ENCODE results near the gene CNTNAP2.
"Not testable (repeated sequence)": the region's sequence is repeated elsewhere in the genome, so short reads cannot be mapped to it uniquely, and the experiment has no call there.

Gene CNTNAP2

DNA sequence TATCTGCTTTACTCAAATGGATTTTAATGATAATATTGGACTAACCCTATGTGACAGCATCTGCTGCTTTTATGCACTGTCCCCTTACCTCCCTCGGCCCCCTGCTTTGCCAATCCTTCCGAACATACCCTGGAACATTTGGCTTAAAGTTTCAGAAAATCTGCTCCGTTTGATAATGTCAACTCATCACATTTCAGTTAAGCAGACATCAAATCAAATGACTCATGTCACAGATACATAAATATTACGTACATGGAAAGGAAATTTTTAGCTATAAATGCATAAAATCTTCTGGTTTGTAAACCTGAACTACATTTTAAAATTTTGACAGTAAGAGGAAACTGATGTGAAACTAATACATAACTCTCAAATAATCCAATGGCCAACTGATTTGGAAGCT is 98.2 kb downstream of the CNTNAP2 start:
- no peak overlapping the region for H3K4me3 ChIP-seq (ENCODE audit: low read depth, low read length)
- H3K36me3 ChIP-seq (ENCODE audit: insufficient read depth, low read length): no peaks in the 10 kb centered on the region
- no peaks in the 10 kb centered on the region for H3K27me3 ChIP-seq (ENCODE audit: insufficient read depth, low read length)
- H2AFZ ChIP-seq (ENCODE audit: low read length, unreplicated experiment): no peak overlapping the region
- H3K27ac ChIP-seq (ENCODE audit: low read depth, low read length): no peak overlapping the region
- no peaks in the 10 kb centered on the region for H3K79me2 ChIP-seq (ENCODE audit: control insufficient read depth, insufficient read depth, low read length, unreplicated experiment)
- no peaks in the 10 kb centered on the region for H3K4me1 ChIP-seq (ENCODE audit: control insufficient read depth, insufficient read depth, low read length, unreplicated experiment)

DNA sequence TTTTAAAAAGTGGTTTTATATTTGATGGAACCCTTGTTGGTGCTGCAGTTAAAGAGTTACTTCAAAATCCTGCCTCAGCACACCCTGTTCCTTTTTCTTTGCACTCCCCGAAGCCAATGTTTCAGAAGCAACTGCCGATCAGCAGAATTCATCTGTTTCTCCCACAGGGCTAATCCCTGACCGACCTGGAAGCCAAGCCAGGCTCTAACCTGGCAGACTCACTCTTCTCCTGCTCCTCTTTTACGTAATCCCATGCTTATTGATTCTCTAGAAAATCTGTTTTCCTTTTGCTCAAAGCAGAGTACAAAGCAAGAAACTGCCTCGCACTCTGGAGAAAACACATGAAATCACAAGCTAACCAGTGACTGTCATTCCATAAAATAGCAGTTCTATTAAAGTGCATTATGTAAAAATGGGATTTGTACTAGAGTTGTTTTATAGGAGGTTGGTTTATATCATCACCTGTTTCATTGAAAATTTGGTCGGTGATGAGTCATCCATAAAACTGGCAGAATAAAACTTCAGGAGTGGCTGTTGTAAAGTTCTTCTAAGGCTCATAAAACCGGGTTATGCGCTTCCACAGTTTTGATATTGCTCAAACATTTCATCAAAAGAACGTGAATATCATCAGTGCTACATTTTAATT is 99.9 kb downstream of the CNTNAP2 start:
- Histone ChIP-seq H3K27ac (ENCODE audit: low read depth, low read length) (no peak overlapping the region), H3K4me3 (ENCODE audit: low read depth, low read length) (no peak overlapping the region), H3K79me2 (ENCODE audit: control insufficient read depth, insufficient read depth, low read length, unreplicated experiment) (no peaks in the 10 kb centered on the region), H2AFZ (ENCODE audit: low read length, unreplicated experiment) (no peak overlapping the region), H3K27me3 (ENCODE audit: insufficient read depth, low read length) (no peaks in the 10 kb centered on the region), H3K36me3 (ENCODE audit: insufficient read depth, low read length) (no peaks in the 10 kb centered on the region), H3K4me1 (ENCODE audit: control insufficient read depth, insufficient read depth, low read length, unreplicated experiment) (no peaks in the 10 kb centered on the region)

DNA sequence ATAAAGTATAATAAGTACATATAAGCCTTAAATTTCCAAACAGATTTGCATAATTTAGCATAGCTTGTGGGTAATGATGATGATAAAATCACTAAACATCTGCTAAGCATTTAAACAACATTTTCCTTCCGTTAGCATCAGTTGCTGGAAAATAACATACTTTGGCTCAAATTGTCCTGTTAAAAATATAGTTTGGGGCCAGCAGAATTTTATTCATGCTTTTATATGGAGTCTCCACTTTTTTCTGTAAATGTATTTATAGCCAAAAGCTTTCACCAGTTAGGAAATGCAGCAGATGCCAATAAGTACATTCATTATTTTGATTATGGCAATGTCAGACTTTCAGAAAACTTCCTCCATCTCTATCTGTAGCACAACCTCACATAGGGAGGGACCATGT is 107.2 kb downstream of the CNTNAP2 start:
- Histone ChIP-seq H3K27ac (ENCODE audit: low read depth, low read length) (no peak overlapping the region), H3K36me3 (ENCODE audit: insufficient read depth, low read length) (no peaks in the 10 kb centered on the region), H3K4me3 (ENCODE audit: low read depth, low read length) (no peak overlapping the region), H3K79me2 (ENCODE audit: control insufficient read depth, insufficient read depth, low read length, unreplicated experiment) (no peaks in the 10 kb centered on the region), H3K4me1 (ENCODE audit: control insufficient read depth, insufficient read depth, low read length, unreplicated experiment) (no peaks in the 10 kb centered on the region), H3K27me3 (ENCODE audit: insufficient read depth, low read length) (no peaks in the 10 kb centered on the region), H2AFZ (ENCODE audit: low read length, unreplicated experiment) (no peak overlapping the region)

DNA sequence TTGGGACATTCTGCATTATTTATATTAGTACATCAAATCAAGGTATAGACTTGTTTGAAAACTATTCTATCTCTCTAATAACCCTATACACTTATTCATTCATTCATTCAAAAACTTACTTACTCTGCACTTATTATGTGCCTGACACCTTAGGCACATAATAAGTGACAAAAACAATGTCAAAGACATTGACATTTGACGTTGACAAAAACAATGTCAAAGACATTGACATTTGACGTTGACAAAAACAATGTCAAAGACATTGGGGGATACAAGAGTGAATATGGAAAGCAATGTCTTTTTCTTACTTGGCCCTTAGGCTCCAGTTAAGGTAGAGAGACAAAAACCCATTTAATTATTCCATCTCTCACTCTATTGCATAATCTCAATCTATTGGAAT is 116.0 kb downstream of the CNTNAP2 start:
- no peaks in the 10 kb centered on the region for H3K79me2 ChIP-seq (ENCODE audit: control insufficient read depth, insufficient read depth, low read length, unreplicated experiment)
- H3K4me3 ChIP-seq (ENCODE audit: low read depth, low read length): no peak overlapping the region
- no peaks in the 10 kb centered on the region for H3K27me3 ChIP-seq (ENCODE audit: insufficient read depth, low read length)
- no peaks in the 10 kb centered on the region for H3K36me3 ChIP-seq (ENCODE audit: insufficient read depth, low read length)
- no peaks in the 10 kb centered on the region for H3K4me1 ChIP-seq (ENCODE audit: control insufficient read depth, insufficient read depth, low read length, unreplicated experiment)
- H3K27ac ChIP-seq (ENCODE audit: low read depth, low read length): no peak overlapping the region
- no peak overlapping the region for H2AFZ ChIP-seq (ENCODE audit: low read length, unreplicated experiment)

DNA sequence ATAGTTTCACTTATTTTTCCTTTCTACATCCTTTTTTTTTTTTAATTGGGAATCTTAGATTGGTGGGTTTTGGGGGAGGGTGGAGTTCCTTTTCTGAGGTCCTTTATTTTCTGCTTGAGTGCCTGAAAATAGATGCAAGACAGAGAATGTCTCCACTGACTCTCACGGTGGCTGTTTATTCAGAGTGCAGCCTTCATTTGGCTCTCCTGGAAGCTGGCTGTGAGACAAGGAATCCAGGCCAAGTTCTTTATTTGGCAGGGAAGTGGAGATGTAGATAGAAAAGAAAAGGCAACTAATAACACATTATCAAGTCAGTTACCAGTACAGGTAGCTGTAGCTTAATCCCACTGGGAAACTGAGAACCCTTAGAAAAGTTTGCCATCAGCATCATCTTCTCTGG is 118.6 kb downstream of the CNTNAP2 start:
- no peak overlapping the region for H3K27ac ChIP-seq (ENCODE audit: low read depth, low read length)
- H3K4me1 ChIP-seq (ENCODE audit: control insufficient read depth, insufficient read depth, low read length, unreplicated experiment): no peaks in the 10 kb centered on the region
- no peak overlapping the region for H3K4me3 ChIP-seq (ENCODE audit: low read depth, low read length)
- no peaks in the 10 kb centered on the region for H3K36me3 ChIP-seq (ENCODE audit: insufficient read depth, low read length)
- H2AFZ ChIP-seq (ENCODE audit: low read length, unreplicated experiment): no peak overlapping the region
- H3K27me3 ChIP-seq (ENCODE audit: insufficient read depth, low read length): no peaks in the 10 kb centered on the region
- H3K79me2 ChIP-seq (ENCODE audit: control insufficient read depth, insufficient read depth, low read length, unreplicated experiment): no peaks in the 10 kb centered on the region

DNA sequence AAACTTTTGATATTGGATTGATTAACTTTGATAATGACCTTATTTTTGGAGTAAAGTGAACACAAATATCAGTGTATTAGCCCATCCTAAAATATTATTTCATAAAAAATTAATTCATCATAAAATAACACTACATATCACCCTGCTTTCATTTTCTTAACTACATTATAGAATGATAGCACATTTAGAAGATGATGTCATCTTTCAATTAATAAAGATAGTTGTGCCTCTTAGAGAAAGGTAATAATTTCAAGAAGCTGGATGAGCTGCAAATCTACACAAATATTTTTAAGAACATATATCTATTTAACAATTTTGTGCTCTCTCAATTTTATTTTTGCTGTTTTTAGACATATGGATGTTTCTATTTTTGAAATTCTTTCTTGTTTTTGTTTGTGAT is 126.1 kb downstream of the CNTNAP2 start:
- no peaks in the 10 kb centered on the region for H3K4me1 ChIP-seq (ENCODE audit: control insufficient read depth, insufficient read depth, low read length, unreplicated experiment)
- H3K4me3 ChIP-seq (ENCODE audit: low read depth, low read length): no peak overlapping the region
- no peaks in the 10 kb centered on the region for H3K36me3 ChIP-seq (ENCODE audit: insufficient read depth, low read length)
- H3K27me3 ChIP-seq (ENCODE audit: insufficient read depth, low read length): no peaks in the 10 kb centered on the region
- no peak overlapping the region for H3K27ac ChIP-seq (ENCODE audit: low read depth, low read length)
- no peak overlapping the region for H2AFZ ChIP-seq (ENCODE audit: low read length, unreplicated experiment)
- no peaks in the 10 kb centered on the region for H3K79me2 ChIP-seq (ENCODE audit: control insufficient read depth, insufficient read depth, low read length, unreplicated experiment)

DNA sequence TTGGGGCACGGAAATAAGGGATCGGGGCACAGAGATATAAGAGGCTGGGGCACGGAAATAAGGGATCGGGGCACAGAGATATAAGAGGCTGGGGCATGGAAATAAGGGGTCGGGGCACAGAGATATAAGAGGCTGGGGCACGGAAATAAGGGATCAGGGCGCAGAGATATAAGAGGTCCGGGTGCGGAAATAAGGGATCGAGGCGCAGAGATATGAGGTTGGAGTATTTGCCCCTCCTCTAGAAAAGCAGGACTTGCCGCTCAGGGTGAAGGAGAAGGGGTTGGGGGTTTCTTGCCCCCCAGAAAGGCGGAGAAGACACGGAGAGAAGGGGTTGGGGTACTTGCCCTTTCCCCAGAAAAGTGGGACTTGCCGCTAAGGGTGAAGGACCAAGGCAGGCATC is 131.4 kb downstream of the CNTNAP2 start:
- H3K79me2 ChIP-seq (ENCODE audit: control insufficient read depth, insufficient read depth, low read length, unreplicated experiment); H3K27me3 ChIP-seq (ENCODE audit: insufficient read depth, low read length); H3K4me3 ChIP-seq (ENCODE audit: low read depth, low read length); H3K36me3 ChIP-seq (ENCODE audit: insufficient read depth, low read length); H2AFZ ChIP-seq (ENCODE audit: low read length, unreplicated experiment); H3K27ac ChIP-seq (ENCODE audit: low read depth, low read length); H3K4me1 ChIP-seq (ENCODE audit: control insufficient read depth, insufficient read depth, low read length, unreplicated experiment): not testable (repeated sequence)

DNA sequence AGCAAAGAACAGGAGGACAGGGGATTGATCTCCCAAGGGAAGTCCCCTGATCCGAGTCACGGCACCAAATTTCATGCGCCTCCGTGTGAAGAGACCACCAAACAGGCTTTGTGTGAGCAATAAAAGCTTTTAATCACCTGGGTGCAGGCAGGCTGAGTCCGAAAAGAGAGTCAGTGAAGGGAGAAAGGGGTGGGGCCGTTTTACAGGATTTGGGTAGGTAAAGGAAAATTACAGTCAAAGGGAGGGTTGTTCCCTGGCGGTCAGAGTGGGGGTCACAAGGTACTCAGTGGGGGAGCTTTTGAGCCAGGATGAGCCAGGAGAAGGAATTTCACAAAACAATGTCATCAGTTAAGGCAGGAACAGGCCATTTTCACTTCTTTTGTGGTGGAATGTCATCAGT is 132.1 kb downstream of the CNTNAP2 start:
- H3K36me3 ChIP-seq (ENCODE audit: insufficient read depth, low read length); H3K4me1 ChIP-seq (ENCODE audit: control insufficient read depth, insufficient read depth, low read length, unreplicated experiment); H3K27me3 ChIP-seq (ENCODE audit: insufficient read depth, low read length); H2AFZ ChIP-seq (ENCODE audit: low read length, unreplicated experiment); H3K4me3 ChIP-seq (ENCODE audit: low read depth, low read length); H3K79me2 ChIP-seq (ENCODE audit: control insufficient read depth, insufficient read depth, low read length, unreplicated experiment); H3K27ac ChIP-seq (ENCODE audit: low read depth, low read length): not testable (repeated sequence)

DNA sequence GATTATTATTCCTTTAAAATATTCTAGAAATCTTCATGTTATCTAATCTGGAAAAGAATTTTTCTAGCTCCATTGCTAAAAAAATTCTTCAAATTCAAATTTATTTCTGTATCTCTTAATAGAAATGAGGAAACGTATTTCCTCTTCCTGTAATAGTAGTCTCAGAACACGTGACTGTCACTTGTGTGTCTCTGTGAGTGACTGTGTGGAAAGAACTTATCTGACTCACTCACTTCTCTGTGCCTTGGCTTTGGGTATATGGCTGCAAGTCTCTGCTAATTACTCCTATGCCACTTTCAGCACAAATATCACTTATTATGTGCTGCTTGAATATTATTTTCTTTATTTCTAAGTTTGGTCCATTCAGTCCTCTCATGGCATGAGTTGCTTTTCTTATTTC is 132.7 kb downstream of the CNTNAP2 start:
- H3K4me3 ChIP-seq (ENCODE audit: low read depth, low read length): no peak overlapping the region
- H2AFZ ChIP-seq (ENCODE audit: low read length, unreplicated experiment): no peak overlapping the region
- H3K36me3 ChIP-seq (ENCODE audit: insufficient read depth, low read length): no peaks in the 10 kb centered on the region
- H3K4me1 ChIP-seq (ENCODE audit: control insufficient read depth, insufficient read depth, low read length, unreplicated experiment): no peaks in the 10 kb centered on the region
- no peaks in the 10 kb centered on the region for H3K79me2 ChIP-seq (ENCODE audit: control insufficient read depth, insufficient read depth, low read length, unreplicated experiment)
- no peaks in the 10 kb centered on the region for H3K27me3 ChIP-seq (ENCODE audit: insufficient read depth, low read length)
- H3K27ac ChIP-seq (ENCODE audit: low read depth, low read length): no peak overlapping the region

DNA sequence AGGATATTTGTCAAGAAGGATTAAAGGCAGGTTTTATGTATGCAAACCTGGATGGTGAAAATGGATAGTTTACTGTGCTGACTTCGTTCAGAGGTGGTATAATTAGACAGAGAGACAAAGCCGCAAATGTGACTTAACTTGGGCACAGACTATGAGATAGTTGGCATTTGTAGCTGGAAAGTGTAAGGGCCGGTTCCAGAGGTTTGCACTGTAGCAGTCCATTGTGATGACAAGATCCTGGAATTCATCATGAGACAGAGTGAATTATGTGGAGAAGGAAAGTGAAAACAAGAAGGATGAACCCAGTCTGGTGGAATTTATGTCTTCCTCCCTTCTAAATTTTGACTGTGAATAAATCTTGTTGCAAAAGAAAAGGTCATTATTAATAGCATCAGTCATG is 139.0 kb downstream of the CNTNAP2 start:
- H3K79me2 ChIP-seq (ENCODE audit: control insufficient read depth, insufficient read depth, low read length, unreplicated experiment): no peaks in the 10 kb centered on the region
- no peak overlapping the region for H2AFZ ChIP-seq (ENCODE audit: low read length, unreplicated experiment)

DNA sequence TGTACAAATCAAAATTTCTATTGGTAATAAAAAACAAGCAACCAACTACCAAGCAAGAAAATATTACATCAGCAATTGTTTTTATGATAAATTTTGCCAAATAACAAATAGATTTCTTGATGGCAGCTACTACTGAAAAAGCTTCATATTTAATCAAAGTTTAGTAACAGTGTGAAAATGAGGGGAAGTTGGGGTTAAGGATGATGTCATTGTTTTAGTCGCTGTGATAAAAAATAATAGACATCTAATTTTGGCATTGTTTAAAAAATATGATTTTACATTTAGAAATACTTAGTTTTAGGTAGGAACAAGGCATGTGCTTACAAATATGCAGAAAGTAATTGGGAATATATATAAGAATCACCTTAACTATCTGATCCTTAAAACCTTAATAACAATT is 145.9 kb downstream of the CNTNAP2 start:
- no peaks in the 10 kb centered on the region for H3K27me3 ChIP-seq (ENCODE audit: insufficient read depth, low read length)
- no peaks in the 10 kb centered on the region for H3K36me3 ChIP-seq (ENCODE audit: insufficient read depth, low read length)
- H3K4me3 ChIP-seq (ENCODE audit: low read depth, low read length): no peak overlapping the region
- no peaks in the 10 kb centered on the region for H3K4me1 ChIP-seq (ENCODE audit: control insufficient read depth, insufficient read depth, low read length, unreplicated experiment)
- no peaks in the 10 kb centered on the region for H3K79me2 ChIP-seq (ENCODE audit: control insufficient read depth, insufficient read depth, low read length, unreplicated experiment)
- no peak overlapping the region for H3K27ac ChIP-seq (ENCODE audit: low read depth, low read length)
- H2AFZ ChIP-seq (ENCODE audit: low read length, unreplicated experiment): no peak overlapping the region

More for the DNA sequence above, 139.0 kb downstream of the CNTNAP2 start:
- no peak overlapping the region for H3K4me3 ChIP-seq (ENCODE audit: low read depth, low read length)
- no peak overlapping the region for H3K27ac ChIP-seq (ENCODE audit: low read depth, low read length)
- no peaks in the 10 kb centered on the region for H3K4me1 ChIP-seq (ENCODE audit: control insufficient read depth, insufficient read depth, low read length, unreplicated experiment)
- H3K36me3 ChIP-seq (ENCODE audit: insufficient read depth, low read length): no peaks in the 10 kb centered on the region
- no peaks in the 10 kb centered on the region for H3K27me3 ChIP-seq (ENCODE audit: insufficient read depth, low read length)
